Thyroid gland (tissue), 4 donors: Measurements from ENCODE around the gene E2F1. TPM values are rescaled to one million over a fixed set of nuclear protein-coding genes. Genes with fewer than 3 reads are reported as not detected.

Experiments used
- DNase-seq, 2 donors: peaks; one replicate each; pipeline ENCODE4 v3.0.0-alpha.2; 2019
- H3K27ac ChIP-seq, 3 donors: fragments of 200-600 bp; sonication (generic); 1 replicate in 2 of 3; 2 replicates in 1 of 3; pipeline ENCODE4 v1.5.1; 2016 to 2019; ENCODE audit warnings: mild to moderate bottlenecking in 1 of 3, moderate library complexity in 1 of 3
- H3K27me3 ChIP-seq: fragments of 200-600 bp; sonication (generic); one replicate; pipeline ENCODE4 v1.5.1; 2019
- H3K36me3 ChIP-seq, 2 donors: fragments of 200-600 bp; sonication (generic); one replicate each; pipeline ENCODE4 v1.5.1; 2016 to 2019
- H3K4me1 ChIP-seq, 2 donors: fragments of 200-600 bp; sonication (generic); one replicate each; pipeline ENCODE4 v1.5.1; 2017 to 2019
- H3K4me3 ChIP-seq, 3 donors: fragments of 200-600 bp; sonication (generic); replicated peaks in 1 of 3; 1 replicate in 2 of 3; 2 replicates in 1 of 3; pipeline ENCODE4 v1.5.1; 2016; ENCODE audit warnings: mild to moderate bottlenecking in 1 of 3
- H3K9me3 ChIP-seq: fragments of 200-600 bp; sonication (generic); one replicate; pipeline ENCODE4 v1.5.1; 2017
- POLR2A ChIP-seq, 2 donors: fragments of 450-650 bp; IDR thresholded peaks; one replicate each; pipeline ENCODE4 v1.6.1; 2017; ENCODE audit warnings: antibody characterized with exemption in 2 of 2, mild to moderate bottlenecking in 2 of 2, moderate library complexity in 1 of 2
- WGBS, 2 donors: methylation state at CpG; one replicate each; pipeline ENCODE4 v1.1.5; 2017; 5-methylcytosine and 5-hydroxymethylcytosine counted together
- intact Hi-C: fragments of 100-400 bp; cut with DNase I; formaldehyde crosslinking; loops from one replicate; pipeline ENCODE4 v1.15.1; 2023
- total RNA-seq, 4 donors: library from RNA; depleted of rRNA; stranded (reverse); fragments of >200 nt; gene quantifications; one replicate each; pipeline ENCODE4 v1.2.3, GENCODE V29; 2016
- TF ChIP-seq, protein P1 (sequence below), 6 experiments: fragments of 200-600 bp in 3 of 6; fragments of 450-650 bp in 3 of 6; sonication (generic) in 3 of 6; IDR thresholded peaks; one replicate each; pipeline ENCODE4 v1.5.1; 2016 to 2019; ENCODE audit warnings: antibody characterized with exemption in 6 of 6, mild to moderate bottlenecking in 2 of 6, inconsistent platforms in 1 of 6, moderate library complexity in 1 of 6

Gene E2F1
- total RNA-seq, 4 donors from 2014 or later = 0.42 to 0.89 (median 0.67) TPM; not detected in 1

DNA sequence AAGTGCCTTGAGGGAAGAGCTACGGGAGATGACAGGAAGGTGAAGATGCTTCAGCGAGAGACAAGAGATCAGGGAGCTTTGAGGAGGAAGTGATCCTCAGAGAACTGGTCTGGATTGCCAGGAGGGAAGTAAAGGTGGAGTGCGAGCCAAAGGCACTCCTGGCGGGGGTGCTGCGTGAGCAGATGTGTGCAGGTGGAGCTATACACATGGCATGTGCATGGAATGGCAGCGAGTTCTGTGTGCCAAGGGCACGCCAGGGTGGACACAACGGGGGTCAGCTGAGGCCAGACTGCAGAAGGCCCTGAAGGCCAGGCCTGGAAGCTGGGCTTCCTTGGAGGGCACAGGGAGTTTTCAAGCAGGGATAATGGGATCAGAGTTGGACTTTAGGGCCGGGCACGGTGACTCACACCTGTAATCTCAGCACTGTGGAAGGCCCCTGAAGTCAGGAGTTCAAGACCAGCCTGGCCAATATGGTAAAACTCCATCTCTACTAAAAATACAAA, 27.7 kb upstream of the E2F1 start:
- WGBS, 2 donors = 90 to 94% methylated on average over 8 to 10 of the region's 10 CpGs
- peaks cover 0 to 10% of the 10 kb centered on the region in 2 donors for H3K36me3 ChIP-seq
- H3K9me3 ChIP-seq = no peaks in the 10 kb centered on the region
- TF ChIP-seq, protein P1, sequence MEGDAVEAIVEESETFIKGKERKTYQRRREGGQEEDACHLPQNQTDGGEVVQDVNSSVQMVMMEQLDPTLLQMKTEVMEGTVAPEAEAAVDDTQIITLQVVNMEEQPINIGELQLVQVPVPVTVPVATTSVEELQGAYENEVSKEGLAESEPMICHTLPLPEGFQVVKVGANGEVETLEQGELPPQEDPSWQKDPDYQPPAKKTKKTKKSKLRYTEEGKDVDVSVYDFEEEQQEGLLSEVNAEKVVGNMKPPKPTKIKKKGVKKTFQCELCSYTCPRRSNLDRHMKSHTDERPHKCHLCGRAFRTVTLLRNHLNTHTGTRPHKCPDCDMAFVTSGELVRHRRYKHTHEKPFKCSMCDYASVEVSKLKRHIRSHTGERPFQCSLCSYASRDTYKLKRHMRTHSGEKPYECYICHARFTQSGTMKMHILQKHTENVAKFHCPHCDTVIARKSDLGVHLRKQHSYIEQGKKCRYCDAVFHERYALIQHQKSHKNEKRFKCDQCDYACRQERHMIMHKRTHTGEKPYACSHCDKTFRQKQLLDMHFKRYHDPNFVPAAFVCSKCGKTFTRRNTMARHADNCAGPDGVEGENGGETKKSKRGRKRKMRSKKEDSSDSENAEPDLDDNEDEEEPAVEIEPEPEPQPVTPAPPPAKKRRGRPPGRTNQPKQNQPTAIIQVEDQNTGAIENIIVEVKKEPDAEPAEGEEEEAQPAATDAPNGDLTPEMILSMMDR (IDR thresholded peaks at IDR 0.05) = no peak
- TF ChIP-seq POLR2A (IDR thresholded peaks at IDR 0.05) = no peak
- intact Hi-C loops = no loop called here
- no peak overlapping the region for H3K4me3 ChIP-seq
- H3K27ac ChIP-seq = no peak overlapping the region
- peaks cover 4 to 7% of the 10 kb centered on the region in 2 donors for H3K4me1 ChIP-seq
- H3K27me3 ChIP-seq = no peaks in the 10 kb centered on the region
- DNase-seq = no peak

DNA sequence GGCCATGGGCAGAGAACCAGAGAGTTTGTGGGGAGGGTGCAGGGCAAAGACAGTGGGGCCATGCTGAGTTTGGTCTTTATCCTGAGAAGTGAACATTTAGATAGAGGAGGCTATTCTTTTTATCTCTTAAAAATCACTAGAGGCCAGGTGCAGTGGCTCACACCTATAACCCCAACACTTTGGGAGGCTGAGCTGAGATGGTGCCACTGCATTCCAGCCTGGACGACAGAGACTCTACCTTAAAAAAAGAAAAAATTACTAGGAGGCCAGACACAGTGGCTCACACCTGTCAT, 25.2 kb upstream of the E2F1 start:
- H3K27ac ChIP-seq = no peak overlapping the region
- no peak overlapping the region for H3K4me3 ChIP-seq
- 0 to 93% methylated on average over 1 of the region's 1 CpG for WGBS, 2 donors
- H3K4me1 ChIP-seq = peaks cover 0 to 5% of the 10 kb centered on the region in 2 donors
- no peaks in the 10 kb centered on the region for H3K9me3 ChIP-seq
- H3K27me3 ChIP-seq = no peaks in the 10 kb centered on the region
- no peak for DNase-seq
- peaks cover 0 to 15% of the 10 kb centered on the region in 2 donors for H3K36me3 ChIP-seq
- no peak for TF ChIP-seq POLR2A (IDR thresholded peaks at IDR 0.05)
- TF ChIP-seq, protein P1 (IDR thresholded peaks at IDR 0.05) = no peak
- intact Hi-C loops = no loop called here

DNA sequence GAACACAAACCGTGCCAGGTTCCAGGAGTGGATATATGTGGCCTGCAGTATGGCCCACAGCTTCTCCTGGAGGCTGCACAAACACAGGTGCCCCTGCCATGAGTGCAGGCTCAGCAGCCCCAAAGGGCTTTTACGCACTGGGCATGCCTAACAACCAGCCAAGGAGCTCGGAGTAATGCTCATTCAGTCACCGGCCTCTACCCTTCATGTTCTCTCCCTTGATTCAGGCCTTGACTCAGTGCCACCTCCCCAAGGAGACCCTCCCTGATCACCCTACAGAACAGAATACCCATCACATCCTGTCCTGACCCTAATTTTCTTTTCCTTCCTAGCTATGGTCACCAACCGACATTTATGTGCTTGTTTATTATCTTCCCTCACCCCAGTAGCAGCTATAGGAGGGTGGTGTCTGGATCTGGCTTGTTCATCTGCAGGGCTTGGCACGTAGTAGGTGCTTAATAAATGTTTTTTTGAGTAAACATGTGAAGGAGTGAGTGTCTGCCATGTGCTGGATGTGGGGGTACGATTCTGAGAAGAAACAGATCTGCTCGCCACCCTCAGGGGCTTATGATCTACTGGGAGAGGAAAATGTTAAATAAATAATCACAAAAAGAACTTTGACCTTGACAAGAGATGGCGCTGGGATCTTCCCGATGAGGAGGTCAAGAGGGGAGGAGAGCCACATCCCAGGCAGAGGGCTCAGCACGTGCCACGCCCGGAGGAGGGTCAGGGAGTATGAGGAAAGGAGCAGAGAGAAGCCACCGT, 24.7 kb upstream of the E2F1 start:
- no peak for TF ChIP-seq POLR2A (IDR thresholded peaks at IDR 0.05)
- TF ChIP-seq, protein P1 (IDR thresholded peaks at IDR 0.05) = no peak
- Histone ChIP-seq H3K4me1 (peaks cover 0 to 5% of the 10 kb centered on the region in 2 donors), H3K4me3 (no peak overlapping the region), H3K36me3 (peaks cover 0 to 15% of the 10 kb centered on the region in 2 donors), H3K27me3 (no peaks in the 10 kb centered on the region), H3K9me3 (no peaks in the 10 kb centered on the region), H3K27ac (no peak overlapping the region)
- intact Hi-C loops = no loop called here
- 78 to 83% methylated on average over 13 to 14 of the region's 14 CpGs for WGBS, 2 donors
- no peak for DNase-seq

DNA sequence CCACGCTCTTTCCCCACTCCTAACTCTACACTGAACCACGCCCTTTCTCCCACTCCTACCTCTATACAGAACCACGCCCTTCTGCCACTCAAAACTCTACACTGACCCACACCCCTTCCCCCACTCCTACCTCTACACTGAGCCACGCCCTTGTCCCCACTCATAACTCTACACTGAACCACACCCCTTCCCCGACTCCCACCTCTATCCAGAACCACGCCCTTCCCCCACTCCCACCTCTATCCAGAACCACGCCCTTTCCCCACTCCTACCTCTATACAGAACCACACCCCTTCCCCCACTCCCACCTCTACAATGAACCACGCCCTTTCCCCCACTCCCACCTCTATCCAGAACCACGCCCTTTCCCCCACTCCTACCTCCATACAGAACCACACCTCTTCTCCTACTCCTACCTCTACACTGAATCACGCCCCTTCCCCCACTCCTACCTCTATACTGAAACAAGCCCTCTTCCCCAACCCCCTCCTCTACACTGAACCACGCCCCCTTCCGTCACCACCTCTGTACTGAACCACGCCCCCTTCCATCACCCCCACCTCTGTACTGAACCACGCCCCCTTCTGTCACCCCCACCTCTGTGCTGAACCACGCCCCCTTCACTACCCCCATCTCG, 23.8 kb upstream of the E2F1 start:
- DNase-seq = no peak

More for the DNA sequence above, 23.8 kb upstream of the E2F1 start:
- TF ChIP-seq, protein P1 (IDR thresholded peaks at IDR 0.05) = no peak
- no peak for TF ChIP-seq POLR2A (IDR thresholded peaks at IDR 0.05)
- WGBS, 2 donors = 82 to 90% methylated on average over 16 of the region's 16 CpGs
- Histone ChIP-seq H3K4me1 (peaks cover 0 to 5% of the 10 kb centered on the region in 2 donors), H3K27me3 (no peaks in the 10 kb centered on the region), H3K4me3 (no peak overlapping the region), H3K9me3 (no peaks in the 10 kb centered on the region), H3K27ac (no peak overlapping the region), H3K36me3 (peaks cover 0 to 15% of the 10 kb centered on the region in 2 donors)
- intact Hi-C loops = no loop called here
